Spinal cord (tissue), 10 donors: ENCODE measurements around the gene SLC25A20. TPM values are rescaled to one million over a fixed set of nuclear protein-coding genes. Genes with fewer than 3 reads are reported as not detected.

ENCODE experiments used
- DNase-seq, 6 donors: peaks; one replicate each; pipeline versions ENCODE4 v3.0.0 to v3.0.0-alpha.2; 2013 to 2015; ENCODE audit warnings: low spot score in 6 of 6, low read depth in 4 of 6
- H3K27ac ChIP-seq: one replicate; pipeline ENCODE4 v1.5.1; 2013; ENCODE audit warnings: low read depth, low read length, control low read depth
- H3K27me3 ChIP-seq: one replicate; pipeline ENCODE4 v1.6.1; 2013; ENCODE audit warnings: low read length; ENCODE audit not compliant: control insufficient read depth, insufficient read depth
- H3K36me3 ChIP-seq: one replicate; pipeline ENCODE4 v1.6.1; 2013; ENCODE audit warnings: low read length; ENCODE audit not compliant: control insufficient read depth, insufficient read depth
- H3K4me1 ChIP-seq: one replicate; pipeline ENCODE4 v1.6.1; 2013; ENCODE audit warnings: low read length; ENCODE audit not compliant: control insufficient read depth, insufficient read depth
- H3K4me3 ChIP-seq: one replicate; pipeline ENCODE4 v1.5.1; 2013; ENCODE audit warnings: low read depth, low read length, control low read depth
- H3K9me3 ChIP-seq: one replicate; pipeline ENCODE4 v1.6.1; 2013; ENCODE audit warnings: low read length; ENCODE audit not compliant: control insufficient read depth, insufficient read depth
- WGBS: methylation state at CpG from one replicate; pipeline ENCODE4 v1.1.5; 2013; ENCODE audit warnings: missing lambda C conversion rate; ENCODE audit not compliant: insufficient coverage; 5-methylcytosine and 5-hydroxymethylcytosine counted together
- polyA plus RNA-seq, 2 donors: library from polyadenylated mRNA; unstranded; fragments of 120-200 nt; gene quantifications; one replicate each; pipeline ENCODE4 v1.2.1, GENCODE V29; 2013; ENCODE audit not compliant: insufficient read length in 2 of 2
- total RNA-seq, 2 donors: library from RNA; depleted of rRNA in 1 of 2; stranded (reverse); fragments of 120-200 nt in 1 of 2; fragments of >200 nt in 1 of 2; gene quantifications; one replicate each; pipeline versions ENCODE4 v1.2.3 to v1.2.4, GENCODE V29; 2013 to 2014
- donor health status: healthy.

SLC25A20 gene
- total and polyA plus RNA-seq, 4 donors = 21.1 to 23.6 (median 21.4) TPM

GRCh38 chr3:48930590-48930989 lies 31.9 kb upstream of the SLC25A20 start:
- Histone ChIP-seq H3K36me3 (peaks cover 24% of the 10 kb centered on the region), H3K4me1 (no peaks in the 10 kb centered on the region)

GRCh38 chr3:48929358-48930035 lies 30.8 kb upstream of the SLC25A20 start:
- Histone ChIP-seq H3K27me3 (no peaks in the 10 kb centered on the region), H3K27ac (no peak overlapping the region)

More at GRCh38 chr3:48930590-48930989, 31.9 kb upstream of the SLC25A20 start:
- Histone ChIP-seq H3K27me3 (no peaks in the 10 kb centered on the region), H3K4me3 (no peak overlapping the region), H3K9me3 (no peaks in the 10 kb centered on the region), H3K27ac (no peak overlapping the region)
- no peak for DNase-seq
- WGBS = 100% methylated on average over 1 of the region's 3 CpGs

GRCh38 chr3:48928679-48929078 lies 30.0 kb upstream of the SLC25A20 start:
- Histone ChIP-seq H3K4me3 (no peak overlapping the region), H3K4me1 (no peaks in the 10 kb centered on the region), H3K27me3 (no peaks in the 10 kb centered on the region), H3K27ac (no peak overlapping the region), H3K9me3 (no peaks in the 10 kb centered on the region), H3K36me3 (peaks cover 40% of the 10 kb centered on the region)
- no CpG with 5 or more reads among the region's 1 CpG for WGBS
- no peak for DNase-seq

More at GRCh38 chr3:48929358-48930035, 30.8 kb upstream of the SLC25A20 start:
- Histone ChIP-seq H3K4me1 (no peaks in the 10 kb centered on the region), H3K36me3 (peaks cover 33% of the 10 kb centered on the region), H3K9me3 (no peaks in the 10 kb centered on the region), H3K4me3 (no peak overlapping the region)
- WGBS = 100% methylated on average over 1 of the region's 3 CpGs
- DNase-seq = no peak

- no peaks in the 10 kb centered on the region for H3K4me1 ChIP-seq
- peaks cover 44% of the 10 kb centered on the region for H3K36me3 ChIP-seq
- H3K9me3 ChIP-seq = no peaks in the 10 kb centered on the region
- H3K4me3 ChIP-seq = no peak overlapping the region
- no peak overlapping the region for H3K27ac ChIP-seq
- no peaks in the 10 kb centered on the region for H3K27me3 ChIP-seq
- WGBS = 60% methylated on average over 1 of the region's 2 CpGs
- no peak for DNase-seq
Observed at GRCh38 chr3:48927928-48928327, 29.2 kb upstream of the SLC25A20 start.

- 98% methylated on average over 7 of the region's 11 CpGs for WGBS
- H3K9me3 ChIP-seq = no peaks in the 10 kb centered on the region
- peaks cover 46% of the 10 kb centered on the region for H3K36me3 ChIP-seq
- no peaks in the 10 kb centered on the region for H3K4me1 ChIP-seq
- DNase-seq = no peak
- H3K27me3 ChIP-seq = no peaks in the 10 kb centered on the region
- no peak overlapping the region for H3K4me3 ChIP-seq
- H3K27ac ChIP-seq = no peak overlapping the region
Observed at GRCh38 chr3:48926425-48927392, 28.0 kb upstream of the SLC25A20 start.

GRCh38 chr3:48919215-48920138 lies 20.8 kb upstream of the SLC25A20 start:
- no peaks in the 10 kb centered on the region for H3K27me3 ChIP-seq
- H3K27ac ChIP-seq = peak overlapping the region; percentile 98
- 1% methylated on average over 46 of the region's 54 CpGs for WGBS
- H3K4me3 ChIP-seq = peak overlapping the region; percentile 92
- H3K36me3 ChIP-seq = peaks cover 28% of the 10 kb centered on the region
- no peaks in the 10 kb centered on the region for H3K9me3 ChIP-seq
- peaks cover 18% of the 10 kb centered on the region for H3K4me1 ChIP-seq
- DNase-seq = peak in 3 of 6 donors; percentile 6 to 39 (median 12)

- Histone ChIP-seq H3K36me3 (peaks cover 20% of the 10 kb centered on the region), H3K4me3 (peak within 1 kb of the TSS; percentile 92), H3K9me3 (no peaks in the 10 kb centered on the region), H3K4me1 (peaks cover 18% of the 10 kb centered on the region), H3K27ac (peak within 1 kb of the TSS; percentile 98), H3K27me3 (no peaks in the 10 kb centered on the region)
- DNase-seq = peak; percentile 84 to 97 (median 92)
- under 1% methylated on average over 97 of the region's 97 CpGs for WGBS
Observed at GRCh38 chr3:48918388-48919214, 19.9 kb upstream of the SLC25A20 start, which contains the start of gene ARIH2. TSS of gene ARIH2 (plus strand) at chr3:48918842. CDS start at chr3:48927559, 8,717 bp downstream.

- Histone ChIP-seq H3K27me3 (no peaks in the 10 kb centered on the region), H3K4me3 (no peak overlapping the region), H3K36me3 (peaks cover 4% of the 10 kb centered on the region), H3K9me3 (no peaks in the 10 kb centered on the region), H3K4me1 (peaks cover 17% of the 10 kb centered on the region), H3K27ac (no peak overlapping the region)
- no CpG with 5 or more reads among the region's 1 CpG for WGBS
- DNase-seq = no peak
Observed at GRCh38 chr3:48915296-48915695, 16.6 kb upstream of the SLC25A20 start.
